GM19395 (cell line): Measurements from ENCODE around the gene AJAP1.

Experiments
- ATAC-seq: cut with Tn5 transposase; IDR thresholded peaks from one replicate; pipeline ENCODE4 v1.9.1; 2021; ENCODE audit warnings: mild to moderate bottlenecking, moderate library complexity; ENCODE audit not compliant: unreplicated experiment

AJAP1 gene

DNA sequence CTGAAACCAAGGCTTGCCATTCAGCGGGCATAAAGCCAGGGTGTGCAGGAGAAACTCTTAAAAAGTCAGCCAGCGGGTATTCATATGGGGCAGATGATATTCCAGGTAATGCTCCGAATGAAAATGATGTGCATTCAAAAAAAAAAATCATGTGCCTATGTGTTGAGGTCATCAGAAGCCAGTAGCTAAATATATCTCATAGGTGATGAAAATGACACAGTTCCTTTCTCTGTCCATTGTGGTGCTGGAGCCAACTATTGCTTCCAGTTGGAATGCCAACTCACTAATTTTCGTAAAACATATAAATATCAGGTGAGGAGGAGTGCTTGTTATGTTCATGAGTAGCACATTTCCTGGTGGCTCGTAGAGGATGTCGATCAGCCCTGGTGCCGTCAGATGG is 23.2 kb downstream of the AJAP1 start:
- ATAC-seq, result no peak

DNA sequence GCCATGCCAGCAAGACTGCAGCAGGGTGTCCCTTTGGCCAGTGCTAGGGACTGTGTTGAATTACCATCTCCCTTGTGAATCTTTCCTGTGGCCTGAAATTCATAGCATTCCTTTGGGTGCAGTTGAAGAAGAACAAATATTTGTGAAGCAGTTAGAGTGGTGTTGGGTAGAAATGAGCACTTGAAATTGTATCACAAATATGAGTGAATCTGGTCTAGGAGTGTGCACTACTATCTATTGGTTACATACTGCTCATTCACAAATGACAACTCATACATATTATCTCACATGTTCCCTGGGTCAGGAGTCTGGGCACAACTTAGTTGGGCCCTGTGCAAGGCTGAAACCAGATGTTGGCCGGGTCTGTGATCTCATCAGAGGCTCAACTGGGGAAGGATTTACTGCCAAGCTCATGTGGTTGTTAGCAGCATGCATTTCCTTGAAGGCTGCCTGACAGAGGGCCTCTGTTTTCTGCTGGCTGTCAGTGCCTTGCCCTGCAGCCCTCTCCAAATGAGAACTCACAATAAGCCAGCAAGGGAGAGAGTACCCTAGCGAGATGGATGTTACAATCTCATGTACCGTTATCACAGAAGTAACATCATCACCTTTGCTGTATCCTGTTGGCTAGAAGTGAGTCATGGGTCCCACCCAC is 23.8 kb downstream of the AJAP1 start:
- no peak for ATAC-seq

DNA sequence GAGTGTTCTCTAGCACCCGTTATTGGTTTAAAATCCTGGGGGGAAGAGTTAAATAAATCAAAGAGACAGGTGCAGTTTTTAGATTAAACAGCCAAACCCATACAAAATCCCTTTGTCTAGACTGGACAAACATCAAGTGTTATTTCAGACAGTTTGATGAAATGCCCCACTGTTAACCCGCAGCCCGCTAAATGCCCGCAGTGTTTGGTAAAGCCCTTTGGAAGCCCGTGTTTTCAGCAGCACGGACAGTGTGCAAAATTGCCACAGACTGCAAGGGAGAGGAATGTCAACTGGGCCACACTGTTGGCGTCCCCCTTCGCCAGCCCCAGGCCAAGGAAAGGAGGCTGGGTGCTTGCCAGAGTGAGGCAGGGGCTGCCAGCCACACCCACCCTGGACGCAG is 26.6 kb downstream of the AJAP1 start:
- no peak for ATAC-seq

DNA sequence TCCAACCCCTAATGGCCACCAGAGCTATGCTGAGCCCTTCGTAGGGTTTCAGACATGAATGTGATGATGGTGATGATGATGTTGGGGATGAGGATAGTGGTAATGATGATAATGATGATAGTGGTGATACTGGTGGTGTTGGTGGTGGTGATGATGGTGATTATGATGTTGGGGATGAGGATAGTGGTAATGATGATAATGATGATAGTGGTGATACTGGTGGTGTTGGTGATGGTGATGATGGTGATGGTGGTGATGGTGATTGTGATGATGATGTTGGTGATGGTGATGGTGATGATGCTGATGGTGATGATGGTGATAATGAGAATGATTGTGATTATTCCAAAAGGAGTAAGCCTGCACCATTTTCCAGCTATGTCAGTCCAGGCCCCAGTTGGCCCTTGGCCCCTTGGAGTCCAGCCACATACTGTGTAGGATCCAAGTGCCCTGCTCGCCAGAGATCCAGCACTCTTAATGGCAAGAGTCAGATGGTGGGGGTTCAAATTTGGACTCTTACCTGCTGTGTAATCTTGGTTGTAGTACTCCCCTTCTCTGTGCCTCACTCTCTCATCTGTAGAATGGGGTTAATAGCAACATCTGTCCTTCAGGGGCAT is 28.3 kb downstream of the AJAP1 start:
- no peak for ATAC-seq

DNA sequence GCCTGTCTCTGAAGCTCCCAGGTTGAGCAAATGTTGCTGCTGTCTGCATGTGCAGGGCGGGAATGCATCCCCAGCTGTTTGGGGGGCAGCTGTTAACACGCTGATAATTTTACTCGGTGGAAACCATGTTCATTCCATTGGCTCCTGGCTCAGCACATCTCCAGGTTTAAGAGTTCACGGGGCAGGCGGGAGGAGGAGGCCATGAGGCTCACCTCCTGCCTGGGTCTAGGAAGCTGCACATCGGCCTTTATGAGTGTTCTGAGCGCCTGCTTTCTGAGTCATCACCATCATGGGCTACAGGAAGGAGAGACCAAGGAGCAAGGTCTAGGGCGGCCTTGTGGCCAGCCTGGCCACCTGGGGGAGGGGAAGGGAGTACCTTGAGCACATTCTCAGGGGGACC is 29.7 kb downstream of the AJAP1 start:
- ATAC-seq, result no peak

DNA sequence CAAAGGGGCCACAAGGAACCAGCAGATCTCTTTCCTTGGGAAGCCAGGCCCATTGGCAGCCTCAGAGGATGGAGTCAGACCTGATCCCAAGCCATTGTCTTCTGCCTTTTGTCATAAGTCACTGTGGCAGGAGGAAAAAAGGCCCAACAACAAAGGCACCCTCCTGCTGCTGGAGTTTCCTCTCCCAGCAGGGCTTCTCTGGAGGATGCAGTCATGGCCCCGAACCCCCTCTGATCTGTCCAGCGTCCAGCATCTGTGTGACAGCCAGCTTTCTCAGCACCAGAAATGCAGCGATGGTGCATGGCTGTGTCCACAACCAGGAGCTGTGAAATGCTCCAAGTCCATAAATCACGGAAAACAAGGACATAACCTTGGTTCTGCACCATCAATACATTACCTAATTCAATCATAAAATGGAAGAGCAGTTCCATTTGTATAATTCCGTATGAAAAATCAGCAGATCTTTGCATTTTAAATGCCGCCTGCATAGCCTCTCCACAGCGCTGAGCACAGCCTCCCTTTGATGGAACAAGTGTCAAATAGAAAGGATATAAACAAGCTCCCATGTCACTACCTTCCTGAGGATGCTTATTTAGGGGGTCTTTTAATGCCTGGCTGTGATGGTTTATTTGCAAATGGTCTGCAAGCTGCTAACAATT is 30.6 kb downstream of the AJAP1 start:
- ATAC-seq, result no peak

DNA sequence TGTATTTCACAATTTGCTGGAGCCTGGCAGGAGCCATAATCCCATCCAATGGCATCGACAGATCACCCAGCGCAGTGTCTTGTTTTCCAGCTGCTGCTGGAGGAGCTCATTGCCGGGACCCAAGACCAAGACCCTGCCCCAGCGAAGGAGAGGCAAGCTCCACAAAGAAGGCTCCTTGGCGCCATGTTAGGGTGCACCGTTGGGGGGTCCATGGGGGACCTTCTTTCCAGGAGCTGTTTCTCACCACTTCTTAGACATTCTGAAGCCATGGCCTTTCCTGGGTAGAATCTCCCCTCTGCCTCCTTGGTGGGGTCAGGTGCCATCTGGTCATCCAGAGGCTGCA is 31.1 kb downstream of the AJAP1 start:
- no peak for ATAC-seq

DNA sequence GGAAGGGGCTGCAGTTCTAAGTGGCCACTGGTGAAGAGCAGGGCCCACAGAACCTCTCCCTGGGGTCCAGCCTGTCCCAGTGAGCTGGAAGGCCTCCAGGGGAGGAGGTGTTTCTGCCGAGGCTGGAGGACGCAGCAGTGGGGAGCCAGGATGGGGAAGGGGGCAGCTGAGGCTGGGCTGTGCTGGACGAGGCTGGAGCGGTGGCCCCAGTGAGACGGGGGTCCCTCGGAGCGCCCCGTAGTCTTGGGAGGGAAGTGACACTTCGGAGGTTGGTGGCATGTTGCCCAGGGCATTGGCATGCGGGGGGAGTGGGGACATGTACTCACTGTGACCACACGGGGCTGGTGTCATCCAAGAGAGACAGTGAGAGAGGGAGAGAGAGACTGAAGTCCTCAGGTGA is 33.5 kb downstream of the AJAP1 start:
- no peak for ATAC-seq

DNA sequence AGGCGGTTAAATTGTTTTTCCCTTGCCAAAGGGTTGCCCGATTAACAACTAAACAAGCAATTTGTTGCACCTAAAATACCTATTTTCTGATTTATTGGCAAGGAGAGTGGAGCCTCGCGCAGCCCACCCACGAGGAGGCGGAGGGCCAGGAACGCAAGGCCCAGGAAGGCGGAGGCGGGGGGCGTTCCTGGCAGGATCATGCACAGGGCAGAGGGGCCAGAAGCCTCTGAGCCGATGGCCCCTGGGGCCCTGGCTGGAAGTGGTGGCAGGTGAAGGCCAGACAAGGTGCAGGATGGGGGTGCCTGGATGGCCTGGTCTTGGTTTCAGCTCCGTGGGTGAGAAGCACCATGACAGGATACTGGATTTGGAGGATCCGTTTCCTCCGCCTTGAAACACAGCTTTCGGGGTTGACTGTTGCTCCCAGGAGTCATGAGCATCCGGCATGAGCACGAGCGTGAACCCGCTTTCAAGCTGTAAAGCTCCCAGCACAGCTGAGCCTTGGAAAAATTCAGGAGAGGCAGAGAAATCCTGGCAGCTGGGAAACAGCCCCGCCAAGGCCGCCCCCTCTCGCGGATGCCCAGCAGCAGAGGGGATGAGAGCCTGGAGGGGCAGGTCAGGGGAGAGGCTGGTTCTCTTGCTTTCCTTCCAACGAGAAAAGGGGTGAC is 35.0 kb downstream of the AJAP1 start:
- ATAC-seq, result no peak

DNA sequence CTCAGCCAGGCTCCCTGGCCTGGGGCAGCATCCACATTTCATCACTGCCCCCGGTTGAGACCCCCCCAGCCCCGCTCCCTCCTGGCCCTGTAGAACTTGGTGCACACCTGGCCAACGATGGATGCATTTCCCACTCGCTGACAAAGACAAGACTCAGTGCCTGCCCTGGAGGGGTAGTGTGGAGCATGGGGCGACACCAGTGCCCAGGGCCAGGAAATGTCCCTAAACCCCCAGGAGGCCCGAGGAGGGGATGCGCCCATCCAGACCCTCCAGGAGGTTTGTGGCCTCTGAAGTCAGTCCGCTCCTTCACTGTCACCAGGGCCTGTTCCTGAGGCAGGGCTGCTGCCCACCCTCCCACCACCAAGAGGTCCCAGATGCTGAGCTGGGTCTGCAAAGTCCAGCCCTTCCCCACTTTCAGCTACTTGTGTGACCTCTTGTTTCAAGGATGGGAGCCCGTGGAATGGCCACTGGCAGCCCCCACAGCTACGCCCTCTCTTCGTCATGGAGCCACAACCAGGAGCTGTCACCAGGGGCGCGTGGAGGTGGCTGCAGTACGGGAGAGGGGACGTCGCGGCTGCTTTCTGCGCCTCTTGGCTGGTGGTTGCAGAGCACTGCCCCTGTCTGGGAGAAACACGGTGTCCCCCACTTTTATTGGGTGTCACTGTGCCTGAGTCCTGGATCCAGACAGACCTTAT is 35.7 kb downstream of the AJAP1 start:
- no peak for ATAC-seq

DNA sequence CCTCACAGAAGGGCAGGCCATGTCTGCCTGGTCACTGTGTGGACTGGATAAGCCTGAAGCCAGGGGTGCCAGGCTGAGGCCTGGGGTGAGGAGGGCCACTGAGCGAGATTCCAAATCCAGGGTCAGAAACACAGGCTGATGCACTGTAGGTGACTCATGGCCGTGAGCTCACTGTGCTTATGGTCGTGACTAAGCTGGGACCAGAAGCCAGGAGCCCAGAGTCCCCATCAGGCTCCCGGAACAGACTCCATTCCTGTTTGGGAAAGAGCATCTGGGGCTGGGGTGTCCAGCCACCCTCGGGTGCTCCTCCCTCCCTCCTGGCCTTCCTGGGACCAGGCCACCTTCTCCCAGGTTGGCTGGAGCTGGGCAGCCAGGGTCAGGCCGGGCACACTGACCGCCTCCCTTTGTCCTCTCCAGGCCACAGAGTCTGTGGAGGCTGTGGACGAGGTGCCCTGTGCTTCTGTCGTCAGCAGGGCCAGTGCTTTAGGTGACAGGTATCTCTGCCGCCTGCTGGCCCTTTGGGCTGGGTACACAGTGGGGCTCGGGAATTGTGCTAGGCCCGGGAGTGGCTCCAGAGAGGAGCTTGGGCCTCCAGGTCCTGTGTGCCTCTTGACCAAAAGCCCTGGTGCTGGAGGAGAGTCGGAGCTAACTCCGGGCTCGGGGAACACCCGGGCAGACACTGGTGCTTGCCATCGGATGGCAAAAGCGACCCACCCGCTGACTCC is 36.7 kb downstream of the AJAP1 start:
- ATAC-seq, result no peak

DNA sequence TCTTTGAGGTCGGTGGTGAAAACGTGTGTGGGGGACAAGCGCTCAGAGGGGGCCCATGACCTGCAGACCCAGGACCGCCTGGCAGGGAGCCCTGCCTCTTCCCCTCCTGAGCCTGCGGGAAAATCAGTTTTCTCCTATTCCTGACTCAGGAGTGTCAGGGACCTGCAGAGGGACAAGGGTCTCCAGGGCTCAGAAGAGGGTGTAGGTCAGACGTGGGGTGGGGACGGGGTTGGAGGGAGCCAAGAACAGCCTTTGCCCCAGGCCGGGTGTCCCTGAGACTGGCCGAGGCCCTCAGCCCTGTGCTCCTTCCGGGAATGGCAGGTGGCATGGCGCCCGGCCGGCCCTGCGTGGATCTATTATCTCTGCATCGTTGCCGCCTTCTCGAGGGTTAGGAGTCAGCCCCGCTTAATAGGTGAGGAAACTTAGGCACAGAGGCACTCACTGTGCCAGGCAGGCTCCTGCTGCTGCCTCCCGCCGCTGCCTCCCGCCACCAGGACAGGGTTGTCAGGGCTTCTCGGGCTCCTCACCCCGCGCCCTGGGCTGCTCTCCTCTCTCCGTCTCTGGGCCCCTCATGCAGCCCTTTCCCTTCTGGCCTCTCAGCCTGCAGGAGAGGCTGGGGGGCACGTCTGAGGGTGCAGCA is 37.5 kb downstream of the AJAP1 start:
- no peak for ATAC-seq

DNA sequence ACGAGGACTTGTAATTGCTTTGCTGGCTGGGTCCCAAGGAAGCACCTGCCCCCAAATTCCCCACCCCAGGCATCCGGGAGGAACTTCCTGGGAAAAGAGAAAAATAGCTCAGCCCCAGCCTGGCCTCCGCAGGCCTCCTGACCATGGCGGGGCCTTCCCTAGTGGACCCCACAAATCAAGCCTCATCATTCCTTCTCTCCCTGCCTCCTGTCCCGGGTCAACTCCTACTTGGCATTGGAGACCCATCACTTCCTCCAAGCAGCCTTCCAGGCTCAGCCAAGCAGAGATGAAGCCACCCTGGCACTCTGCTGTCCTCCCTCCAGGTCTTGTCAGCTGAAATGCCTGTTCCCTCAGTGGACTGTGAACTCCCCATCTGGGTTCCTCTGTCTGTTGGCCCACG is 38.0 kb downstream of the AJAP1 start:
- ATAC-seq, result no peak

DNA sequence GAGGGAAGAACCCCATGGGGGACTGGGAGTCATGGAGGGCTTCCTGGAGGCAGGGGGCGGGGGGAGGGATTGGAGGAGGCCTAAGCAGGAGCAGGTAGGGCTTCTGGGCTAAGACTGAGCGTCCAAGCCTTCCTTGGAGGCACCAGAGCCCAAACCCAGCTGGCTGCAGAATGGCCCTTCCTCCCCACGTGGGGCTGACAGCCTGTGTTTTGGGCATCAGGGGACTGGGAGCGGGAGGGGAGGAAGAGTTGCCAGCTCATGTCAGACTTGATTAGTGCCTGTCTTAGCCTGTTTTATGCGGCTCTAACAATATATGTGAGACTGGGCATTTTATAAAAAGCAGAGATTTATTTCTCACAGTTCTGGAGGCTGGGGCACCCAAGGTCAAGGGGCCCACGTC is 38.9 kb downstream of the AJAP1 start:
- no peak for ATAC-seq

DNA sequence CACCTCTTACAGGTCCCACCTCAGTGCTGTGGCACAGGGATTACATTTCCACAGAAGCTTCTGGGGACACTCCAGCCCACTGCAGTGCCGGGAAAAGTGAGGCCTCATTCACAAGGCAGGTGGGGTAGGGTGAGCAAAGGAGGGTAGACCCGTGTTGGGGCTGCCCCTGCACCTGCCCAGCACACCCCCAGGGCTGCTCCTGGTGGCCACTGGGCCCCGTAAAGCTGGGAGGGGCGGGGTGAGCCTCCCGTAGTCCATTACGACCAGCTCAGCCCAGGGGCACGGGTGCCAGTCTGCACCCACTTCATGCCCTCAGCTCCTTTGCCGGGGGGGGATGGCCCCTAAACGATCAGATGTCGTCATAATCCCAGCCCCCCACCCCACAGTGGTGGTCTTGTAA is 39.5 kb downstream of the AJAP1 start:
- no peak for ATAC-seq

DNA sequence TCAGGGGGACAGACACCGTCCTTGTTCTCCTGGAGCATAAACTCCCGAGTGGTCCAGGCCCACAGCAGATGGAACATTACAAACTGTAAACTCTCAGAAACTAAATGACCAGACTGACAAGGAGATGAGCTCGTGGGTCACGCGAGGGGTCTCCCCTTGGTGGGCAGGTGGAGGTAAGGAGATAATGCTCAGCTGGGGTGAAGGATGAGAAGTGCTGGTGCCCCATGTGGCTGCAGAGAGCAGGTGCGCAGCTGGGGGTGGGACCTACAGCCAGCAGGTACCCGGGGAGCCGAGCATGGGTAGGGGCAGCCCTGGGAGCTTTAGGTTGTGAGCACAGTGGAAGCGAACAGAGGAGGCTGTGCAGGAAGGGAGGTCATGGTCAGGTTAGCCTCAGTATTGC is 40.1 kb downstream of the AJAP1 start:
- no peak for ATAC-seq

DNA sequence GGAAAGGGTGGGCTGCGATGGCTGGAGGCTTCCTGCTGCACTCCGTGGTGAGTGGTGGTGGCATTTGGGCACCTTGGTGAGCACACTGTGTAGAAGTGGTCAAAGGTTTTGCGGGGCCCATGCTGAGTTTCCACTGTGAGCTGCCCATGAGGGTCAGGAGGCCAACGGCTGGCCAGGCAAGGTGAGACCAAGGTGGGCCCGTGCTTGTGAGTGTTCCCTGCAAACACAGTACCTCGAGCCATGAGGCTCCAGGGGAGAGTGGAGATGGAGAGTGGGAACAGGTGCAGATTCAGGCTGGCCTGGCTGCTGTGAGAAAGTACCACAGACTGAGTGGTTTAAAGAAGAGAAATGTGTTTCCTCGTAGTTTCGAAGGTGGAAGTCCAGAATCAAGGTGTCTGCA is 40.8 kb downstream of the AJAP1 start:
- no peak for ATAC-seq

DNA sequence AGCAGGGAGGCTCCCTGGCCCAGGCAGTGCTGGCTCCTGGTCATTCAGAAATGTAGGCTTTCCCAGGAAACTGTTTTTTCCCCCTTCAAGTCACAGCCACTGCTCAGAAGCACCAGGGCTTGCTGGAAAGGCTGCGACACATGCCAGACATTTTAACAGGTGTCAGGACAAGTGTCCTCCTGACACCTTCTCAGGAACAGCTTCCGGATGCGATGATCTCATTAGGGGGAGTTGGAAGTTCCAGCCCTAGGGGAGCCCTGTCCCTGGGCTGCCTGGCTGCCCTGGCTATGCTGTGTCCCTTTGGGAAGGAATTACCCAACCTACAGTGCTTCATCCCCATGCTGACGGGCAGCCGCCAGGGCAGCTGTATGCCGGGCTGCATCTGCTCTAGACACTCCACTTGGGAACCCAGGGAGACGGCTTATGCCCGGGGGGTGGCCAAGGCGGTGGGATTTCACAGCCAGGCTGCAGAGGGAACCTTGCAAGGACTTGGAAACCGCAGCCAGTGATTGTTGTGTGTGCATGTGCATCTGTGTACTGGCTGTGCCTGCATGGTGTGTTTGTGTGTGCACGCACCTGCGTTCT is 41.8 kb downstream of the AJAP1 start:
- no peak for ATAC-seq

DNA sequence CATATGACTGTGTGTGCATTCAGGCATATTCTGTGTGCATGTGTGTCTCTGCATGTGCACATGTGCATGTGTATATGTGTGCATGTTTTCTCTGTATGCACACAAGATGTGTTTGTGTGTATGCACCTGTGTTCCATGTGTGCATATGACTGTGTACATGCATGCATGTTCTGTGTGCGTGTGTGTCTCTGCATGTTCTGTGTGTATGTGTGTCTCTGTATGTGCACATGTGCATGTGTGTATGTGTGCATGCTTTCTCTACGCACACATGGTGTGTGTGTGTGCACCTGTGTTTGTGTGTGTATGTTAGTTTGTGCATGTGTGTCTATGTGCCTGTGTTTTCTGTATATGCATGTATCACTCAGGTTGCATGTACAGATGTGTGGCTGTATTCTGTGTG is 42.3 kb downstream of the AJAP1 start:
- no peak for ATAC-seq

DNA sequence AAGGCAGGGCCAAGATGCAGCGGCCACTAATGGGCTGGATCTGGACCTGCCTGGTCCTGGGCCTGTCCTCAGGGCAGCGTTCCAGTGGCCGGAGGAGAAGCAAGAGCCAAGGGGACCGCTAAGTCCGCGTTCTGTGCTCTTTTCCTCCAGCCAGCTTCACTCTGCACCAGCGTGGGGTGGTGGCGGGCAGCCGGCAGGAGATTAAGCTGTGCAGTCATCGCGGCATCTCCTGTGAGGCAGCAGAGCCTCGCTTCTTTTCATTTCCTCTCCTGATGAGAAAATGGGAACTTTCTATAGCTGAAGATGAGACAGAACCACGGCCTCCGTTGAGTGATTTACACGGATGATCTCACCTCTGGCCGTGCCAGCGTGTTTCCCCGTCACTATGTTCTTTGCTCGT is 43.4 kb downstream of the AJAP1 start:
- ATAC-seq, result no peak
